ENCODE data around the gene GTF2IRD1.
"Not testable (repeated sequence)": the region's sequence is repeated elsewhere in the genome, so short reads cannot be mapped to it uniquely, and the experiment has no call there.

The GTF2IRD1 gene

DNA sequence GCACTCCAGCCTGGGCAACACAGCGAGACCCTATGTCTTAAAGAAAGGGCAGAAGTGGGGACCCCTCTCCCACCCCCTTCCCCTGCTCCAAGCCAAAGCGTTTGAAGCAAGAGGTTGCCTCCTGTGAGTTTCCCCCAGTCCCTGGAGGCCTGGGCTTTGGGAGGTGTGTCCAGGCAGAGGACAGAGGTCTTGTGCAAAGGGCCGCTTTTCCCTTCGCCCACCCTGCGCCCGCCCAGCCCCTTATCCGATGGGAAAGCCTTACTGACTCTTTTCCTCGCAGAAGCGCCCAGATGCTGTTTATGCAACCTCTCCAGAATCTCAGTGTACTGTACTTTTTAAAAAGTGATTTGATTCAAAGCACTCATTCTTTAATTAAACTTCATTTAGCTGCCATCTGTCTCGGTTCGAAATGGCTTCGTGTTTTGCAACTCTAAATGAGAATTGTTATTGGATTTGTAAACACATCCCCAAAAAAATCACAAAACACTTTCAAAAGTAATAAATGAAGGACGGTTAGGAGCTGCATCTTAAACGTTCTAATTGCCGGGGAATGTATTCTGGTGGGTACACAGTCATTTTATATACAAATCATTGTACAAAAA, 153.3 kb downstream of the GTF2IRD1 start:
- no peak for DNase-seq

DNA sequence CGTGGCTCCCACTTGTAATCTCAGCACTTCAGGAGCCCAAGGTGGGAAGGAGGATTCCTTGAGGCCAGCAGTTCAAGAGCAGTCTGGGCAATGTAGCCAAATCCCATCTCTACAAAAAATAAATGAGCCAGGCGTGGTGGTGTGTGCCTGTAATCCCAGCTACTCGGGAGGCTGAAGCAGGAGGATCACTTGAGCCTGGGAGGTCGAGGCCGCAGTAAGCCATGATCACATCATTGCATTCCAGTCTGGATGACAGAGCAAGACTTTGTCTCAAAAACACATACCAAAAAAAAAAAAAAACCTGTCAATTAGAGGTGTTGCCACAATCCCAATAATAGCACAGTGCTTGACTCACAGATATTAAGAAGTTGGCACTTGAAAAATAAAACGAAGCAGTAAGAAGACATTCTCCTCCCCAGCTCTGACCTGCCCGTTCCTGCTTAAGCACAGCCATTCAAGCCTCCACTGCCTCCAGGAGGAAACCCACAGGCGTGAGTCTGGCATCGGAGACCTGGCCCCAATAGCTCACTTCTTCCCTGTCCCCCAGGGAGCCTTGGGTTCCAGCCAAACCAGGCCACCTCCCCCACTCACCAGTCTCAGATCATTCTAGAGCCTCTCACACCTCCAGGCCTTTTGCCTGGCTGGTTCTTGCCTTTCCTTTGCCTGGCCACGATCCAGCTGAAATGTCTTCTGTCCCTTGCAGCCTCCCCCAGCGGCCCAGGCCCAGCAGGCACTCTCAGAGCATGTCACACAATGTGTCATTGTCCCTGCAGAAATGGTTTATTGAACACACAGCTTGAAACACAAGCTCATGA, 158.5 kb downstream of the GTF2IRD1 start:
- no peak for DNase-seq

DNA sequence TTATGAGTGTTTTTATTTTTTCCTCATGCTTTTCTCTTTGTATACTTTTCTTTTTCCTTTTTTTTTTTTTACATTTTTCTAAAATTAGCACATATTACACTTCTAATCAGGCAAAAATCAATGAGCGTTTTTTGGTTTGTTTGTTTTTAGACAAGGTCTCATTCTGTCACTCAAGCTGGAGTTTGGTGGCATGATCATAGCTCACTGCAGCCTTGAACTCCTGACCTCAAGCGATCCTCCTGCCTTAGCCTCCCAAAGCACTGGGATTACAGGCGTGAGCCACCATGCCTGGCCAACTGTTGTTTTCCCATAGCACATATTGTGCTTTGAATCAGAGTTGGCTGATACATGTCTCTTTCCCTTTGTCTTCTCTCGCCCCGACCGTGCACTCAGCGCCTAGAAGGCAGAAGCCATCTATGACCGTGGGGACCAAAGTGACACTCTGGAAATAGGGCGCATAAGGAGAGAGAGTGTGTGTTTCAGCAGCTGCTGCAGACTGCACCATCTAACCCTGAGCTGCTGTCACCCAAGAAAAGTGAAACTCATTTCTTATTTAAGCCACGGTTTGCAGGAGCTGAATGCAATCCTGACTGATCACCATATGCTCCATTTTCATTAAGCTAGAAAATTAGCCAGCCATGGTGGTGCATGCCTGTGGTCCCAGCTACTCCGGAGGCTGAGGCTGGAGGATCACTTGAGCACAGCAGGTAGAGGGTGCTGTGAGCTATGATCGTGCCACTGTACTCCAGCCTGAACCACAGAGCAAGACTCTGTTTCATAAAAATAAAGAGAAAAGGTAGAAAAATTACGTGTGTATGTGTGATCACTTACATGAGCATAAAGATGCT, 162.5 kb downstream of the GTF2IRD1 start:
- DNase-seq = no peak

DNA sequence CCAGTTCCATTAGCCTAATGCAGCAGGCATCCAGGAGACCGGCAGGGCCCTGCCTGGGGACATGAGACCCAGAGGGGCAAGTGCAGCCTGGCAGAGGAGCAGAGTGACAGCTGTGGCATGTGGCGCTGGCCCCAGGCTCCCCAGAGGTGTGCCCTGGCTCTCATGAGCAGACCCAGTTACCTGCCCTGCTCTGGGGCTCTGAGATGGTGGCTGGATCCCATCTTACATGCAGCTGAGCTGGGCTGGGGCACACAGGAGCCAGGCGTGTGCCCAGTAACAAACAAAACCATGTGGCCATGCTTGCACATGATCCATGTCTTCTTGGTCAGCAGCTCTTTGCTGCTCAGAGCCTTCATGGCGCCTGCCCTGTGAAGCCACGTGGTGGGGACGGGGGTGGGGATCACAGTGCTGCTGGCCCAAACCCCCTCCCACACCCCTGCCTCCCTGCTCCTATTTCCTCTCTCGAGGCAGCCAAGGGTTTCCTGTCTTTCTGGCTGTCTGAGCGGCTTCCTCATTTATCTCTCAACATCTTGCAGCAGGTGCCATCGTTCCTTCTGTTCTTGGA, 163.6 kb downstream of the GTF2IRD1 start:
- DNase-seq = no peak

DNA sequence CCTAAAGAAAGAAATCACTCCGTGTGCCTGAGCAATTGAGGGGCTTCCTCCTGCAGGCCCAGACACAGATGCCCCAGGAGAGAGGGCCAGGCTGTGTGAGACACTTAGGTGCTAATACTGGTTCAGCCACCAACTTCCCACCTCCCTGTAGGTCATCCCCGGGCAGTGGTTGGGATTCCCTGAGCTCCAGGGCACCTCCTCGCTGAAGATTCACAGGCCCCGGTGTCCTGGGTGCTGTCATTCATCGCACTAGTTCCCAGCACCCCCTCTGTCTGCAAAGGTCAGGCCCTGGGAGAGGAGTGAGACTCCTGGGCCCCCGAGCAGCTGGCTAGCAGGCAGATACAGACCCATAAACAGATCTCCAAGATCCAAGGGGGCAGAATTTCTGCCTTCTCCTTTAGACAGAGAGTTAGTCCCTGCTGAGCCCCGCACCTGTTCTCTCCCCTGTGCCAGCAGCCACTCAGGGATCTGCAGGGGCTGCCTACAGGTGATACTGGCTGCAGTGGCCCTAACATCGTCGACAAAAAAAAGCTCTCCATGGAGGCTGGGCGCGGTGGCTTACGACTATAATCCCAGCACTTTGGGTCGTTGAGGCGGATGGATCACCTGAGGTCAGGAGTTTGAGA, 165.6 kb downstream of the GTF2IRD1 start:
- no peak for DNase-seq

- no peak for DNase-seq
Observed at GRCh38 chr7:74622228-74622749, 168.6 kb downstream of the GTF2IRD1 start.

GRCh38 chr7:74623135-74623534, 169.4 kb downstream of the GTF2IRD1 start:
- no peak for DNase-seq

DNA sequence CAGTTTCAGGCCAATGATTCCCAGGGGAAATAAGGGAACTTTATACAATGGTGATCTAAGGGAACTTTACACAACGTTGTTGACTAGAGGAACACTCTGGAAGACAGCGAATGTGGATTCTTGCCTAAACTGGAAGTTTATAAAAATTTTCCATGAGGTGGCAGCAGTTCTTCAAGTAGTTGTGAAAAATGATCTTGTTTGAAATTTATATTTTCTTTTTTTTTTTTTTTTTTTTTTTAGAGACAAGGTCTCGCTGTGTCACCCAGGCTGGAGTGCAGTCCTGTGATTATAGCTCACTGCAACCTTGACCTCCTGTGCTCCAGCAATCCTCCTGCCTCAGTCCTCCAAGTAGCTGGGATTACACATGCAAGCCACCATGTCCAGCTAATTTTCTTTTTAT, 171.7 kb downstream of the GTF2IRD1 start:
- DNase-seq = no peak

DNA sequence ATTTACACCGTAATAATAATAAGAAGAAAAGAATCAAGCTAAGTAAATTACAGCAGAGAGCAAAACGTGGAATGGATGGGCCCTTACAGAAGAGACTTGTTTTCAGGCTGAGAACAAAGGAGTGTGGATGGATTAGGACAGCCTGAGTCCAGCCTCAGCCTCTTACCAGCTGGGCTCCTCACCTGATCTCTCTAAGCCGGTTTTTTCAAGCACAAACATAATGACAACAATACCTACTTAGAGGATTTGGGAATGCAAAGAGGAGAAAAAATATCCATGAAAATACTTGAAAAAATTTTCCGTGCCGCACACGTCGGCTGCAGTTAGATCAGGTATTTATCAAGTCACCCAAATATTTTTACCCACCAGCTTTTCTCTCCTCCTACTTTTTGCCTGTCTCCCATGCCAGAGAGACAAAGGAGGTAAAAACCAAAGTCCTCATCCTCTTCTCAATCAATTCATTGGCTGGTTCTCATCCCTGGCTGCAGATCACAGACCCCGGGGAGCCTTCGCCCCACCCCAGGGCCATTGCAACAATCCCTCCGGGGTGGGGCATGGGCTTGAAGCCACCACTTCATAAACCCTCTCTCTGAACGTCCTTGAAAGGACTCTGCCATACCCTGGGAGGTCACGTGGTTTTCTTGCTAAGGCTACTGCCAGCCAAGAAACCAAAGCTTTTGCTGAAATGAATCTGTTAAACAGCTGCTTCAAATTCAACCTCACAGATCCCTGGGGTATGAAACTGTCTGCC, 174.1 kb downstream of the GTF2IRD1 start:
- peak; percentile 81 for DNase-seq

DNA sequence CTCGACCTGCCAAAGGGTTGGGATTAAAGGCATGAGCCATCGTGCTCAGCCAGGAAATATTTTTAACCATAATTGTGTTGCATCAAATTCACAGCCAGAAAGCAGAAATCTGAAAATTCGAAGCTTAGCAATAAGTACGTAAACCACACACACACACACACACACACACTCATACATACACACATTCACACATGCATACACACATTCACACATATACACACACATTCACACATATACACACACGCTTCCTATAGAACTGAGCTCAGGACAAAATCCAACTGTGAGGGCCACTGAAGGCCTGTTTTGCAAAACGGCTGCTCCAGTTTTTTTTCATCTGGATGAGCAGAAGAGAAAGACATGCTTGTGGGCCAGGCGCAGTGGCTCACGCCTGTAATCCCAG, 178.8 kb downstream of the GTF2IRD1 start:
- DNase-seq = no peak

- DNase-seq = no peak
Observed at GRCh38 chr7:74633451-74633921, 179.8 kb downstream of the GTF2IRD1 start.

DNA sequence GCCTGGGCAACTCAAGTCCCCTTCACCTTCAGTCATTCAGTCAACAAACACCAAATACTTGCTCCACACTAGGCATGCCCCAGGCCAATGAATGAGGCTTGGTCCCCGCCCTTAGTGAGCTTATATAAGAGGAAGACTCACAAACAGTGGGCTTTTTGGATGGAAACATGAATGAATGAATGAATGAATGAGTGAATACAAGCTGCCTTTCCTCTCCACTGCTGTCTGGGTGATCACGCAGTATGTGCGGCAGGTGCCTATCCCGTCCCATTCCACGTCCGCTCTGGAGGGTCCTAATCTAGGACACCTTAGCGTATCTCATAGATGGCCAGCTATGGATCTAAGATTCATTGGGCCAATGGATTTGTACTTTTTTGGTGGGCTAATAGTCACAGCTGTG, 184.0 kb downstream of the GTF2IRD1 start:
- no peak for DNase-seq

DNA sequence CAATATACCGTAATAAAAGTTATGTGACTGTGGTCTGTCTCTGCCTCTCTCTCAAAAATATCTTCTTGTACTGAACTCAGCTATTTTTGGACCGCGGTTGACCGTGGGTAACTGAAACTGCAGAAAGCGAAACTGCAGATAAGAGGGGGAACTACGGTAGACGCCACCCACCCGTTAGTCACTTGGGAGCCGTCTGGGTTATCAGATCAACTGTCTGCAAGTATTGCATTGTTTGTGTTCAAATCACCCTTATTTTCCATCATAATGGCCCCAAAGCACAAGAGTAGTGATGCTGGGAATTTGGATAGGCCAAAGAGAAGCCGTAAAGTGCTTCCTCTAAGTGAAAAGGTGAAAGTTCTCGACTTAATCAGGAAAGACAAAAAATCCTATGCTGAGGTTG, 196.3 kb downstream of the GTF2IRD1 start:
- not testable (repeated sequence) for DNase-seq

- not testable (repeated sequence) for DNase-seq
Observed at GRCh38 chr7:74650493-74651132, 196.9 kb downstream of the GTF2IRD1 start.

DNA sequence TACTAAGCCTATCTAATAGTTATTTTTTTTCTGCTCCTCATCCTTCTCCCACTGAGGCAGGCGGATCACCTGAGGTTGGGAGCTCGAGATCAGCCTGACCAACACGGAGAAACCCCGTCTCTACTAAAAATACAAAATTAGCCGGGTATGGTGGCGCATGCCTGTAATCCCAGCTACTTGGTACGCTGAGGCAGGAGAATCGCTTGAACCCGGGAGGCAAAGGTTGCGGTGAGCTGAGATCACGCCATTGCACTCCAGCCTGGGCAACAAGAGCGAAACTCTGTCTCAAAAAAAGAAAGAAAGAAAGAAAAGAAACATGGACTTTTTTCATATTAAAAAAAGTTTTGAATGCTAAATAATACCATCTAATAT, 197.4 kb downstream of the GTF2IRD1 start:
- DNase-seq = not testable (repeated sequence)
